ENCODE measurements around the gene PODN. TPM values are rescaled to one million over a fixed set of nuclear protein-coding genes. Genes with fewer than 3 reads are reported as not detected.

Gene PODN
- total and polyA plus RNA-seq, 8 donors: 8.3 to 356 (median 33.5) TPM

GRCh38 chr1:53090227-53091147 lies 28.5 kb downstream of the PODN start:
- H3K4me3 ChIP-seq: no peak overlapping the region
- 69 to 88% (median 87%) methylated on average over 6 to 37 of the region's 37 CpGs for WGBS, 5 donors
- peaks cover 0 to 5% (median 0%) of the 10 kb centered on the region in 3 donors for H3K27me3 ChIP-seq
- TF ChIP-seq CTCF (IDR thresholded peaks at IDR 0.05) (no peak), POLR2AphosphoS5 (IDR thresholded peaks at IDR 0.05) (no peak), EP300 (IDR thresholded peaks at IDR 0.05) (no peak), POLR2A (IDR thresholded peaks at IDR 0.05) (no peak)
- peak; percentile 41 to 57 for DNase-seq
- peak overlapping the region in 2 of 5 donors; percentile 8 to 37 for H3K27ac ChIP-seq
- peaks cover 10 to 36% (median 26%) of the 10 kb centered on the region in 4 donors for H3K4me1 ChIP-seq
- H3K36me3 ChIP-seq: peaks cover 0 to 26% (median 0%) of the 10 kb centered on the region in 4 donors
- intact Hi-C loops (cut with DNase I; ENCODE audit: low total_unique reads): no loop called here
- no peaks in the 10 kb centered on the region for H3K9me3 ChIP-seq

- Histone ChIP-seq H3K27ac (no peak overlapping the region), H3K9me3 (no peaks in the 10 kb centered on the region), H3K4me1 (peaks cover 10 to 28% (median 22%) of the 10 kb centered on the region in 4 donors), H3K27me3 (peaks cover 0 to 5% (median 0%) of the 10 kb centered on the region in 3 donors), H3K4me3 (no peak overlapping the region), H3K36me3 (peaks cover 0 to 10% (median 0%) of the 10 kb centered on the region in 4 donors)
- no peak for TF ChIP-seq CTCF (IDR thresholded peaks at IDR 0.05)
- 77 to 94% (median 81%) methylated on average over 21 to 26 of the region's 26 CpGs for WGBS, 5 donors
- DNase-seq: peak in 1 of 2 donors; percentile 52
- intact Hi-C loops (cut with DNase I; ENCODE audit: low total_unique reads): no loop called here
These were observed 30.0 kb downstream of the PODN start for GRCh38 chr1:53091841-53092645.

GRCh38 chr1:53092659-53093450 lies 30.8 kb downstream of the PODN start:
- Histone ChIP-seq H3K4me3 (no peak overlapping the region), H3K4me1 (peaks cover 10 to 28% (median 18%) of the 10 kb centered on the region in 4 donors), H3K27me3 (peaks cover 0 to 5% (median 0%) of the 10 kb centered on the region in 3 donors), H3K36me3 (peaks cover 0 to 2% (median 0%) of the 10 kb centered on the region in 4 donors), H3K27ac (no peak overlapping the region), H3K9me3 (no peaks in the 10 kb centered on the region)
- TF ChIP-seq CTCF (IDR thresholded peaks at IDR 0.05): no peak
- DNase-seq: peak in 1 of 2 donors; percentile 58
- WGBS, 5 donors: 75 to 81% (median 77%) methylated on average over 28 to 33 of the region's 33 CpGs
- intact Hi-C loops (cut with DNase I; ENCODE audit: low total_unique reads): no loop called here

- TF ChIP-seq EP300 (IDR thresholded peaks at IDR 0.05) (no peak), POLR2AphosphoS5 (IDR thresholded peaks at IDR 0.05) (no peak), CTCF (IDR thresholded peaks at IDR 0.05) (no peak), POLR2A (IDR thresholded peaks at IDR 0.05) (no peak)
- no peak for DNase-seq
- no peaks in the 10 kb centered on the region for H3K36me3 ChIP-seq
- WGBS, 5 donors: 90 to 95% (median 91%) methylated on average over 4 to 8 of the region's 8 CpGs
- peaks cover 0 to 5% (median 0%) of the 10 kb centered on the region in 3 donors for H3K27me3 ChIP-seq
- H3K4me3 ChIP-seq: no peak overlapping the region
- peaks cover 10 to 28% (median 18%) of the 10 kb centered on the region in 4 donors for H3K4me1 ChIP-seq
- no peak overlapping the region for H3K27ac ChIP-seq
- intact Hi-C loops (cut with DNase I; ENCODE audit: low total_unique reads): no loop called here
- no peaks in the 10 kb centered on the region for H3K9me3 ChIP-seq
These were observed 31.4 kb downstream of the PODN start for GRCh38 chr1:53093451-53093754.

Measured in stomach (tissue), 9 donors.